Measurements from ENCODE around the gene TRABD2B.

GRCh38 chr1:47765236-47765635 is 231.9 kb downstream of the TRABD2B start:
- TF ChIP-seq, protein P1, sequence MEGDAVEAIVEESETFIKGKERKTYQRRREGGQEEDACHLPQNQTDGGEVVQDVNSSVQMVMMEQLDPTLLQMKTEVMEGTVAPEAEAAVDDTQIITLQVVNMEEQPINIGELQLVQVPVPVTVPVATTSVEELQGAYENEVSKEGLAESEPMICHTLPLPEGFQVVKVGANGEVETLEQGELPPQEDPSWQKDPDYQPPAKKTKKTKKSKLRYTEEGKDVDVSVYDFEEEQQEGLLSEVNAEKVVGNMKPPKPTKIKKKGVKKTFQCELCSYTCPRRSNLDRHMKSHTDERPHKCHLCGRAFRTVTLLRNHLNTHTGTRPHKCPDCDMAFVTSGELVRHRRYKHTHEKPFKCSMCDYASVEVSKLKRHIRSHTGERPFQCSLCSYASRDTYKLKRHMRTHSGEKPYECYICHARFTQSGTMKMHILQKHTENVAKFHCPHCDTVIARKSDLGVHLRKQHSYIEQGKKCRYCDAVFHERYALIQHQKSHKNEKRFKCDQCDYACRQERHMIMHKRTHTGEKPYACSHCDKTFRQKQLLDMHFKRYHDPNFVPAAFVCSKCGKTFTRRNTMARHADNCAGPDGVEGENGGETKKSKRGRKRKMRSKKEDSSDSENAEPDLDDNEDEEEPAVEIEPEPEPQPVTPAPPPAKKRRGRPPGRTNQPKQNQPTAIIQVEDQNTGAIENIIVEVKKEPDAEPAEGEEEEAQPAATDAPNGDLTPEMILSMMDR (conservative IDR thresholded peaks at IDR 0.05), result no peak
- TF ChIP-seq ZFX (IDR thresholded peaks at IDR 0.05), result no peak

Data from C4-2B (cell line).